ENCODE data around the gene RAB33B. TPM values are rescaled to one million over a fixed set of nuclear protein-coding genes. Genes with fewer than 3 reads are reported as not detected.
"Not testable (repeated sequence)": the region's sequence is repeated elsewhere in the genome, so short reads cannot be mapped to it uniquely, and the experiment has no call there.

Gene RAB33B
- total RNA-seq, 1 donor from 2014 or later = 7.2 TPM

- H3K36me3 Mint-ChIP-seq (ENCODE audit: low read depth) = peaks cover 28% of the 10 kb centered on the region
- peaks cover 27% of the 10 kb centered on the region for H3K4me1 Mint-ChIP-seq
- no peak overlapping the region for H3K4me3 Mint-ChIP-seq
- no peak for TF ChIP-seq CTCF (IDR thresholded peaks at IDR 0.05)
- ATAC-seq (ENCODE audit: low read depth) = no peak
- POLR2A ChIA-PET = no interaction called here
- no peaks in the 10 kb centered on the region for H3K27me3 Mint-ChIP-seq
- CTCF ChIA-PET = no interaction called here
- H3K27ac Mint-ChIP-seq = no peak overlapping the region
- DNase-seq = no peak
- intact Hi-C loops (cut with micrococcal nuclease) = no loop called here
- H3K9me3 Mint-ChIP-seq = peaks cover 10% of the 10 kb centered on the region
These were observed 12.0 kb downstream of the RAB33B start for GRCh38 chr4:139465922-139466321.

- CTCF ChIA-PET; H3K4me3 Mint-ChIP-seq; ATAC-seq (ENCODE audit: low read depth); intact Hi-C loops (cut with micrococcal nuclease); H3K27me3 Mint-ChIP-seq; H3K27ac Mint-ChIP-seq; DNase-seq: not testable (repeated sequence)
- POLR2A ChIA-PET = interaction anchor here (1.0 kb wide), 1 partner anchor 15 kb away, joined by 7 read pairs; the partner anchor contains the start of gene RAB33B
- peaks cover 33% of the 10 kb centered on the region for H3K36me3 Mint-ChIP-seq (ENCODE audit: low read depth)
- peaks cover 33% of the 10 kb centered on the region for H3K4me1 Mint-ChIP-seq
- H3K9me3 Mint-ChIP-seq = peaks cover 14% of the 10 kb centered on the region
These were observed 14.8 kb downstream of the RAB33B start for GRCh38 chr4:139468756-139469155.

- no peak overlapping the region for H3K27ac Mint-ChIP-seq
These were observed 15.3 kb downstream of the RAB33B start for GRCh38 chr4:139469216-139469615.

GRCh38 chr4:139469869-139470268, 15.9 kb downstream of the RAB33B start:
- intact Hi-C loops (cut with micrococcal nuclease) = loop anchor here (2.0 kb wide), 1 partner anchor 15 kb away; the partner anchor contains the start of gene RAB33B
- Mint-ChIP-seq H3K4me1 (peaks cover 33% of the 10 kb centered on the region), H3K36me3 (ENCODE audit: low read depth) (peaks cover 36% of the 10 kb centered on the region), H3K27ac (no peak overlapping the region), H3K27me3 (no peaks in the 10 kb centered on the region), H3K9me3 (peaks cover 14% of the 10 kb centered on the region), H3K4me3 (no peak overlapping the region)
- ATAC-seq (ENCODE audit: low read depth) (no peak), DNase-seq (no peak)
- POLR2A ChIA-PET = no interaction called here
- CTCF ChIA-PET = no interaction called here
- no peak for TF ChIP-seq CTCF (IDR thresholded peaks at IDR 0.05)

More at GRCh38 chr4:139469216-139469615, 15.3 kb downstream of the RAB33B start:
- DNase-seq (no peak), ATAC-seq (ENCODE audit: low read depth) (no peak)
- Mint-ChIP-seq H3K4me1 (peaks cover 33% of the 10 kb centered on the region), H3K9me3 (peaks cover 14% of the 10 kb centered on the region), H3K36me3 (ENCODE audit: low read depth) (peaks cover 36% of the 10 kb centered on the region), H3K27me3 (no peaks in the 10 kb centered on the region), H3K4me3 (no peak overlapping the region)
- intact Hi-C loops (cut with micrococcal nuclease) = no loop called here
- POLR2A ChIA-PET = no interaction called here
- CTCF ChIA-PET = no interaction called here
- no peak for TF ChIP-seq CTCF (IDR thresholded peaks at IDR 0.05)

- no peaks in the 10 kb centered on the region for H3K27me3 Mint-ChIP-seq
- H3K36me3 Mint-ChIP-seq (ENCODE audit: low read depth) = peaks cover 34% of the 10 kb centered on the region
- intact Hi-C loops (cut with micrococcal nuclease) = loop anchor here (2.0 kb wide), 1 partner anchor 15 kb away; the partner anchor contains the start of gene RAB33B
- ChIA-PET POLR2A (no interaction called here), CTCF (interaction anchor here (0.6 kb wide), 1 partner anchor 54 kb away, joined by 3 read pairs; no protein-coding TSS in a partner anchor)
- TF ChIP-seq CTCF (IDR thresholded peaks at IDR 0.05) = no peak
- H3K4me1 Mint-ChIP-seq = peaks cover 30% of the 10 kb centered on the region
- ATAC-seq (ENCODE audit: low read depth) (no peak), DNase-seq (no peak)
- no peak overlapping the region for H3K27ac Mint-ChIP-seq
- no peak overlapping the region for H3K4me3 Mint-ChIP-seq
- peaks cover 14% of the 10 kb centered on the region for H3K9me3 Mint-ChIP-seq
These were observed 16.4 kb downstream of the RAB33B start for GRCh38 chr4:139470295-139470694.

Data from activated B cell treated with CpG ODN at 0.5 μM for 24 hours (primary cell).